ENCODE measurements around the gene RUNX1.

Gene RUNX1

DNA sequence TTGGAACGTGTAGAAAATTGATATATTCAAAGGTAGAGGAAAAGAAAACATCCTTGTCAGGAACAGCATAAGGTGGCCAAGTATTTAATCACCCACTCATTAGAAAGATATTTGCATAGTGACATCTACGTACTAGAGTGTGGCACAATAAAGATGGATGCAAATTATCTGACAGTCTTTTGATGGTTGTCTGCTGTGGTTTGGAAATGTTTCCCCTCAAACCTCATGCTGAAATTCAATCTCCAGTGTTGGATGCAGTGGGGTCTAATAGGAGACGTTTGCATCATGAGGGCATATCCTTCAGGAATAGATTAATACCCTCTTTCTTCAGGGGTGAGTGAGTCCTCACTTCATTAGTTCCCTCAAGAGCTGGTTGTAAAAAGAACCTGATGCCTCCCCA is 34.1 kb upstream of the RUNX1 start:
- Histone ChIP-seq H3K4me3 (ENCODE audit: low read depth in 1 of 5, low read length in 5 of 5) (no peak overlapping the region), H3K36me3 (ENCODE audit: control insufficient read depth in 5 of 5, insufficient read depth in 5 of 5, low read length in 5 of 5) (no peaks in the 10 kb centered on the region), H3K27ac (ENCODE audit: low read depth, low read length) (no peak overlapping the region), H3K4me1 (ENCODE audit: control insufficient read depth in 5 of 5, insufficient read depth in 5 of 5, low read length in 5 of 5) (peaks cover 0 to 5% (median 0%) of the 10 kb centered on the region in 5 donors), H3K9me3 (ENCODE audit: control insufficient read depth in 5 of 5, low read length in 5 of 5) (no peaks in the 10 kb centered on the region), H3K9ac (ENCODE audit: low read length in 5 of 5) (no peak overlapping the region), H3K27me3 (ENCODE audit: control insufficient read depth in 5 of 5, insufficient read depth in 4 of 5, low read length in 5 of 5) (no peaks in the 10 kb centered on the region)

DNA sequence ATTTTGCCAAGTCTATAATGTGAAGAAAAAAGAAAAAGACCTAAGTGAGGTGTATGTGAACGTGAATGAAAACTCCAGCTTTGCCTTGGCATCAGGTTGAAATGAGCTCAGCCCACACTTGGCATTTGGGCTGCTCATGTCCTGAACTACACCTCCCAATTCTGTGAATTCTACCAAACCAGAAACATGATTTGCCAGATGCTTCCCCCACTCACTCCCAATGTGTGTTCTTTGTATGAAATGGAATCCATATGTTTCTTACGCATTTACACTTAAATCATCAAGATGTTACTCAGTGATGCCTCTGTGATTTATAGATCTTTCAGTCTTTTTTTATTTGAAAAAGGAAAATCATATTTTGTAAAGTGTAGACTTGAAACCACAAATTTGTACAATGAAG is 32.8 kb upstream of the RUNX1 start:
- H3K27me3 ChIP-seq (ENCODE audit: control insufficient read depth in 5 of 5, insufficient read depth in 4 of 5, low read length in 5 of 5) = no peaks in the 10 kb centered on the region
- no peak overlapping the region for H3K4me3 ChIP-seq (ENCODE audit: low read depth in 1 of 5, low read length in 5 of 5)
- H3K4me1 ChIP-seq (ENCODE audit: control insufficient read depth in 5 of 5, insufficient read depth in 5 of 5, low read length in 5 of 5) = peaks cover 0 to 5% (median 0%) of the 10 kb centered on the region in 5 donors
- H3K9me3 ChIP-seq (ENCODE audit: control insufficient read depth in 5 of 5, low read length in 5 of 5) = no peaks in the 10 kb centered on the region
- no peak overlapping the region for H3K9ac ChIP-seq (ENCODE audit: low read length in 5 of 5)
- H3K27ac ChIP-seq (ENCODE audit: low read depth, low read length) = no peak overlapping the region
- H3K36me3 ChIP-seq (ENCODE audit: control insufficient read depth in 5 of 5, insufficient read depth in 5 of 5, low read length in 5 of 5) = no peaks in the 10 kb centered on the region

DNA sequence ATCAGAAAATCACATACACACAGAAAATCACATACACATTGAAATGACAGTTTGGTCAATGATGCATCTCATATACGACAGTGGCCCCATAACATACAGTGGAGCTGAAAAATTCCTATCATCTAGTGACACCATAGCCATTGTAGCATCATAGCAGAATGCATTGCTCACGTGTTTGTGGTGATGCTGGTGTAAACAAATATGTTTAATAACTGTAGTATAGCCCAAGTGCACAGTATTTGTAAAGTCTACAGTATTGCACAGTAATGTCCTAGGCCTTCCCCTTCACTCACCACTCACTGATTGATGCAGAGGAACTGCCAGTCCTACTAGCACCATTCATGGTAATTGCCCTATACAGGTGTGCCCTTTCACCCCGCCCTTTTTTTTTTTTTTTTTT is 30.1 kb upstream of the RUNX1 start:
- H3K4me3 ChIP-seq (ENCODE audit: low read depth in 1 of 5, low read length in 5 of 5) = no peak overlapping the region
- H3K9ac ChIP-seq (ENCODE audit: low read length in 5 of 5) = no peak overlapping the region
- peaks cover 0 to 3% (median 0%) of the 10 kb centered on the region in 5 donors for H3K4me1 ChIP-seq (ENCODE audit: control insufficient read depth in 5 of 5, insufficient read depth in 5 of 5, low read length in 5 of 5)
- no peaks in the 10 kb centered on the region for H3K27me3 ChIP-seq (ENCODE audit: control insufficient read depth in 5 of 5, insufficient read depth in 4 of 5, low read length in 5 of 5)
- no peaks in the 10 kb centered on the region for H3K36me3 ChIP-seq (ENCODE audit: control insufficient read depth in 5 of 5, insufficient read depth in 5 of 5, low read length in 5 of 5)
- peaks cover 0 to 2% (median 0%) of the 10 kb centered on the region in 5 donors for H3K9me3 ChIP-seq (ENCODE audit: control insufficient read depth in 5 of 5, low read length in 5 of 5)
- H3K27ac ChIP-seq (ENCODE audit: low read depth, low read length) = no peak overlapping the region

DNA sequence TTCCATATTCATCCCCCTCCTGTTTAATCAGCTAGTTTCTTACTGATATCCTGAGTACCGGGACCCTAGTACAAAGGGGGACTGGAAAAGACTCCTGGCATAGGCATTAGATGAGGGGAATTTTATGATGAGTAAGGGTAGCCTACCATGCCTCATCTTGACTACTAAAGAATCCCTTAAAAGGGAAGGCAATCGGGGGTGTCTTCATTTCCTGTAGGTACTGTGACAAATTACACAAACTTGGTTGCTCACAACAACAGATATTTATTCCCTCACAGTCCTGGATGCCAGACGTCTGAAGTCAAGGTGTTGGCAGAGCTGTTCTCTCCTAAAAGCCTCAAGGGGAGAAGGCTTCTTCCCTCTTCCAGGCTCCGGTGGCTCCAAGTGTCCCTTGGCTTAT is 28.9 kb upstream of the RUNX1 start:
- Histone ChIP-seq H3K36me3 (ENCODE audit: control insufficient read depth in 5 of 5, insufficient read depth in 5 of 5, low read length in 5 of 5) (no peaks in the 10 kb centered on the region), H3K9me3 (ENCODE audit: control insufficient read depth in 5 of 5, low read length in 5 of 5) (peaks cover 0 to 6% (median 0%) of the 10 kb centered on the region in 5 donors), H3K4me1 (ENCODE audit: control insufficient read depth in 5 of 5, insufficient read depth in 5 of 5, low read length in 5 of 5) (peaks cover 0 to 5% (median 0%) of the 10 kb centered on the region in 5 donors), H3K4me3 (ENCODE audit: low read depth in 1 of 5, low read length in 5 of 5) (no peak overlapping the region), H3K9ac (ENCODE audit: low read length in 5 of 5) (no peak overlapping the region), H3K27me3 (ENCODE audit: control insufficient read depth in 5 of 5, insufficient read depth in 4 of 5, low read length in 5 of 5) (no peaks in the 10 kb centered on the region), H3K27ac (ENCODE audit: low read depth, low read length) (no peak overlapping the region)

DNA sequence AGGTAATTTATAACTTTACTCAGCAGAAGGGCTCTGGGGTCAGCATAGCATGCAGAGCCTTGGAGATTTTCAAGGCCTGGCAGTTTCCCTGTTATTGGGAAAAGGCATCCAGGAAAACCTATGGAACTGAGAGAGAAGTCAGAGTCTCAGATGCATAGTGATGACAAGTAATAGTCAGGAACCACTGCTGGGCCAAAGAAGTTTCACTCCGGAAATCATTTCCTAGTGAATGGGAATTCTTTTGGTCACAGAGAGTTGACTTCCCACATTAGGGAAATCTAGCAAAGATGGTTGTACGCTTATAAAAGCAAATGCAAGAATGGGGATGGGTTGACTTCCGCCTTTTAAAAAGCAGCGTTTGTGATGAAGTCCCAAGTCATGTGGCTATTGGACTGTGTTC is 28.4 kb upstream of the RUNX1 start:
- Histone ChIP-seq H3K4me3 (ENCODE audit: low read depth in 1 of 5, low read length in 5 of 5) (no peak overlapping the region), H3K36me3 (ENCODE audit: control insufficient read depth in 5 of 5, insufficient read depth in 5 of 5, low read length in 5 of 5) (no peaks in the 10 kb centered on the region)

DNA sequence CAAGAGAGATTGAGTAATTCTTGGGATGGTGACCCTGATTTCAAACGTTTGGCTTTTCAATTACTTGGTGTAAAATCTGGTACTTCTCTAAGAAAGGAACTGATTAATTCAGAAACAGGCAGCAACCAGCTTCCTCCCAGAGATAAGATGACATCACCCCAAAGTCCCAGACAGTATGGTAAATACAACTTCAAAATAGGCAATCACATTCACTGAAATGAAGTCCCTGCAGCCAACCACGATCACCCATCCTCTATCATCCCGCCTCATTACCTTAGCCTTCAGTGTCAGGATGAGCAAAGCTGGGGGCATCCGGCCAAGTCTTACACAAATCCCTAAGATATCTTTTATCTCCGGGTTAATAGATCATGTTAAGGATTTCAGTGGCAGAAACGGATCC is 26.4 kb upstream of the RUNX1 start:
- no peak overlapping the region for H3K4me3 ChIP-seq (ENCODE audit: low read depth in 1 of 5, low read length in 5 of 5)
- peaks cover 0 to 6% (median 0%) of the 10 kb centered on the region in 5 donors for H3K9me3 ChIP-seq (ENCODE audit: control insufficient read depth in 5 of 5, low read length in 5 of 5)
- H3K27ac ChIP-seq (ENCODE audit: low read depth, low read length) = no peak overlapping the region
- no peak overlapping the region for H3K9ac ChIP-seq (ENCODE audit: low read length in 5 of 5)
- peaks cover 0 to 12% (median 0%) of the 10 kb centered on the region in 5 donors for H3K4me1 ChIP-seq (ENCODE audit: control insufficient read depth in 5 of 5, insufficient read depth in 5 of 5, low read length in 5 of 5)
- H3K36me3 ChIP-seq (ENCODE audit: control insufficient read depth in 5 of 5, insufficient read depth in 5 of 5, low read length in 5 of 5) = no peaks in the 10 kb centered on the region
- H3K27me3 ChIP-seq (ENCODE audit: control insufficient read depth in 5 of 5, insufficient read depth in 4 of 5, low read length in 5 of 5) = no peaks in the 10 kb centered on the region

More for the DNA sequence above, 28.4 kb upstream of the RUNX1 start:
- H3K27me3 ChIP-seq (ENCODE audit: control insufficient read depth in 5 of 5, insufficient read depth in 4 of 5, low read length in 5 of 5) = no peaks in the 10 kb centered on the region
- H3K9me3 ChIP-seq (ENCODE audit: control insufficient read depth in 5 of 5, low read length in 5 of 5) = peaks cover 0 to 6% (median 0%) of the 10 kb centered on the region in 5 donors
- no peak overlapping the region for H3K9ac ChIP-seq (ENCODE audit: low read length in 5 of 5)
- no peak overlapping the region for H3K27ac ChIP-seq (ENCODE audit: low read depth, low read length)
- H3K4me1 ChIP-seq (ENCODE audit: control insufficient read depth in 5 of 5, insufficient read depth in 5 of 5, low read length in 5 of 5) = peaks cover 0 to 10% (median 0%) of the 10 kb centered on the region in 5 donors

DNA sequence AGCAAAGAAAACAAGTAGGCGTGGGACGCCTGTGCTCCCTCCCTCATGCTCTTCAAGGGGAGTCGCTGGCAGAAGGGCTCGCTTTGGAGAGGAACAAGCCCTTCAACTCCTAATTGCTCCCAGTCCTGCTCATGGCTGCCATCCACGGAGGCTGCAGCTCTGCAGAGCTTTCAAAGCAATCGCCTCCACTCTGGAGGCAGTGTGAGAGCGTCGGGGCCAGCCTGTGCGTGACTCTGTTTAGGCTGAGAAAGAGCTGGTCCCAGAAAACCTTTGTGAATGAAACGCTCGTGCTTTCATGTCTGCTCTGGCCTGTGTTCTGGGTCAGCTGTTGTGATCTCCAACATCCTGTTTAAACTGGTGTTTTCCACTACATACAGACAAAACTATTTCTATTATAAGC is 23.9 kb upstream of the RUNX1 start:
- Histone ChIP-seq H3K9ac (ENCODE audit: low read length in 5 of 5) (no peak overlapping the region), H3K4me1 (ENCODE audit: control insufficient read depth in 5 of 5, insufficient read depth in 5 of 5, low read length in 5 of 5) (peaks cover 0 to 12% (median 0%) of the 10 kb centered on the region in 5 donors), H3K27me3 (ENCODE audit: control insufficient read depth in 5 of 5, insufficient read depth in 4 of 5, low read length in 5 of 5) (peaks cover 0 to 2% (median 0%) of the 10 kb centered on the region in 5 donors), H3K9me3 (ENCODE audit: control insufficient read depth in 5 of 5, low read length in 5 of 5) (peaks cover 0 to 6% (median 0%) of the 10 kb centered on the region in 5 donors), H3K36me3 (ENCODE audit: control insufficient read depth in 5 of 5, insufficient read depth in 5 of 5, low read length in 5 of 5) (no peaks in the 10 kb centered on the region), H3K4me3 (ENCODE audit: low read depth in 1 of 5, low read length in 5 of 5) (no peak overlapping the region), H3K27ac (ENCODE audit: low read depth, low read length) (no peak overlapping the region)

DNA sequence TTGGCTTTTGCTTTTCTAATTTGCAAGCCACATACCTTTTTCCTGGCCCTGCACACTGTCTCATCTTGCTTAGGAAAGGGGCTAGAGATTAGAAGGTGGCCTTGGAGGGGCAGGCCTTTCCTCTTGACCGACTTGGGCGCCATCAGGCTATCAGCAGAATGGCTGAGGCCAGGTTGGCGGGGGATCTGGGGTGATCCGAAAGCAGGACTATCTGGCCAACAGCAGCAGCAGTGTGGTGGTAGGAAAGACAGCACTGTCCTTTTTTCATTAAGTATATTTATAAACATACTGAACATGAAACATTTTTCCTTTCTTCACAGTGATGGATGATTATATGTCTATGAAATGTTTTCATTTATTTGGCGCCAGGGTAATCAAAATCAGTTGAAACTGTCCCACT is 23.5 kb upstream of the RUNX1 start:
- Histone ChIP-seq H3K9me3 (ENCODE audit: control insufficient read depth in 5 of 5, low read length in 5 of 5) (peaks cover 0 to 6% (median 0%) of the 10 kb centered on the region in 5 donors), H3K4me1 (ENCODE audit: control insufficient read depth in 5 of 5, insufficient read depth in 5 of 5, low read length in 5 of 5) (peaks cover 0 to 12% (median 0%) of the 10 kb centered on the region in 5 donors), H3K27me3 (ENCODE audit: control insufficient read depth in 5 of 5, insufficient read depth in 4 of 5, low read length in 5 of 5) (peaks cover 0 to 2% (median 0%) of the 10 kb centered on the region in 5 donors), H3K27ac (ENCODE audit: low read depth, low read length) (no peak overlapping the region), H3K36me3 (ENCODE audit: control insufficient read depth in 5 of 5, insufficient read depth in 5 of 5, low read length in 5 of 5) (no peaks in the 10 kb centered on the region), H3K4me3 (ENCODE audit: low read depth in 1 of 5, low read length in 5 of 5) (no peak overlapping the region), H3K9ac (ENCODE audit: low read length in 5 of 5) (no peak overlapping the region)

DNA sequence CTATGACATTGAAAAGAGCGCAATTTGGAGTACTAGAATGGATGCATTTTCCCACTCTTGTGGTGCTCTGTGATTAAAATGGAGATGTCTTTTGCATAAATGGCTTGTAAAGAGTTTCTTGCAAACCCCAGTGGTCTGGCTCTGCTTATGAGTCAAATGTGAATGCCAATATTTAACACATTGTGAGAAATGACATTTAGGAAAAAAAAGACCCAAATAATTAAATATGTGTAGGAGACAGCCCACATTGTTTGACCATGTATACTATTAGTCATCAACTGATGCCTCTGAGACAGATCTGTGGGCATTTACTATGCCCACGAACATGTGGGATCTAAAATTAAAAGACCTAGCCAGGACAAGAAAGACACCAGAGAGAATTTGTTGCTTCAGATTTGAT is 22.2 kb upstream of the RUNX1 start:
- Histone ChIP-seq H3K9ac (ENCODE audit: low read length in 5 of 5) (no peak overlapping the region), H3K9me3 (ENCODE audit: control insufficient read depth in 5 of 5, low read length in 5 of 5) (peaks cover 0 to 6% (median 0%) of the 10 kb centered on the region in 5 donors), H3K36me3 (ENCODE audit: control insufficient read depth in 5 of 5, insufficient read depth in 5 of 5, low read length in 5 of 5) (no peaks in the 10 kb centered on the region), H3K27ac (ENCODE audit: low read depth, low read length) (no peak overlapping the region), H3K27me3 (ENCODE audit: control insufficient read depth in 5 of 5, insufficient read depth in 4 of 5, low read length in 5 of 5) (peaks cover 0 to 2% (median 0%) of the 10 kb centered on the region in 5 donors), H3K4me1 (ENCODE audit: control insufficient read depth in 5 of 5, insufficient read depth in 5 of 5, low read length in 5 of 5) (peaks cover 0 to 12% (median 0%) of the 10 kb centered on the region in 5 donors), H3K4me3 (ENCODE audit: low read depth in 1 of 5, low read length in 5 of 5) (no peak overlapping the region)

DNA sequence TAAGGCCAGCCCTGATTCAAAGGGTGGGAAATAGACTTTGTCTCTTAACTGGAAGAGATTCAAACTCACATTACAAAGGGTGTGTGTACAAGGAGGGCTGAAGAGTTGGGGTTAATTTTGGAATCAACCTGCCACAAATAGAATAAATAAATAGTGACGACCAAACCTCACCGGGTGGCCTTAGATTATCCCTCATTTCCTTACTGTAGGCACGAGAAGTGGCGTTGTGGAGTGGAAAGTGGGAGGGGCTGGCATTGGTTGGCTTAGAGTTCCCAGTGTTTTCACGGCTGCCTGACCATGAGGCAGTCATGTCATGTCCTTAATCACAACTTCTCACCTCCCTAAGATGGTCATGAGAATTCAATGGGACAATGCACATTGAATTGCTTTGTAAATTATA is 21.3 kb upstream of the RUNX1 start:
- Histone ChIP-seq H3K9me3 (ENCODE audit: control insufficient read depth in 5 of 5, low read length in 5 of 5) (peaks cover 0 to 6% (median 0%) of the 10 kb centered on the region in 5 donors), H3K27ac (ENCODE audit: low read depth, low read length) (no peak overlapping the region), H3K4me1 (ENCODE audit: control insufficient read depth in 5 of 5, insufficient read depth in 5 of 5, low read length in 5 of 5) (peaks cover 0 to 12% (median 0%) of the 10 kb centered on the region in 5 donors), H3K4me3 (ENCODE audit: low read depth in 1 of 5, low read length in 5 of 5) (no peak overlapping the region), H3K36me3 (ENCODE audit: control insufficient read depth in 5 of 5, insufficient read depth in 5 of 5, low read length in 5 of 5) (no peaks in the 10 kb centered on the region), H3K9ac (ENCODE audit: low read length in 5 of 5) (no peak overlapping the region), H3K27me3 (ENCODE audit: control insufficient read depth in 5 of 5, insufficient read depth in 4 of 5, low read length in 5 of 5) (peaks cover 0 to 2% (median 0%) of the 10 kb centered on the region in 5 donors)

All from subcutaneous abdominal adipose tissue (tissue), 5 donors.